GM23248 (cell line): Measurements from ENCODE around the gene KCNK5. TPM values are rescaled to one million over a fixed set of nuclear protein-coding genes. Genes with fewer than 3 reads are reported as not detected.

Experiments
- DNase-seq: peaks from one replicate; pipeline ENCODE4 v3.0.0-alpha.2; 2015
- H2AFZ ChIP-seq: fragments of 200-600 bp; sonication (generic); 2 replicates; pipeline ENCODE4 v1.6.1; 2016; ENCODE audit warnings: antibody characterized with exemption
- H3F3A ChIP-seq: fragments of 200-600 bp; sonication (generic); 2 replicates; pipeline ENCODE4 v1.6.1; 2016; ENCODE audit warnings: mild to moderate bottlenecking, antibody characterized with exemption, mixed run types; ENCODE audit not compliant: insufficient read depth
- H3K27ac ChIP-seq: fragments of 200-600 bp; sonication (generic); 2 replicates; pipeline ENCODE4 v1.5.1; 2016; ENCODE audit warnings: mild to moderate bottlenecking
- H3K27me3 ChIP-seq: fragments of 200-600 bp; sonication (generic); replicated peaks from 2 replicates; pipeline ENCODE4 v1.6.1; 2016; ENCODE audit warnings: mild to moderate bottlenecking; ENCODE audit not compliant: insufficient read depth
- H3K36me3 ChIP-seq: fragments of 200-600 bp; sonication (generic); 2 replicates; pipeline ENCODE4 v1.6.1; 2016; ENCODE audit warnings: low read depth, mild to moderate bottlenecking
- H3K4me1 ChIP-seq: fragments of 200-600 bp; sonication (generic); 2 replicates; pipeline ENCODE4 v1.6.1; 2016; ENCODE audit warnings: mild to moderate bottlenecking; ENCODE audit not compliant: insufficient read depth
- H3K4me2 ChIP-seq: fragments of 200-600 bp; sonication (generic); one replicate; pipeline ENCODE4 v1.6.1; 2016; ENCODE audit warnings: mild to moderate bottlenecking; ENCODE audit not compliant: unreplicated experiment
- H3K4me3 ChIP-seq: fragments of 200-600 bp; sonication (generic); 2 replicates; pipeline ENCODE4 v1.5.1; 2016; ENCODE audit warnings: mild to moderate bottlenecking
- H3K79me2 ChIP-seq: fragments of 200-600 bp; sonication (generic); 2 replicates; pipeline ENCODE4 v1.6.1; 2016; ENCODE audit warnings: mild to moderate bottlenecking; ENCODE audit not compliant: insufficient read depth
- H3K9ac ChIP-seq: fragments of 200-600 bp; sonication (generic); 2 replicates; pipeline ENCODE4 v1.6.1; 2016; ENCODE audit warnings: mild to moderate bottlenecking
- H3K9me2 ChIP-seq: fragments of 200-600 bp; sonication (generic); 2 replicates; pipeline ENCODE4 v1.6.1; 2016; ENCODE audit warnings: mixed run types, mild to moderate bottlenecking, moderate library complexity; ENCODE audit not compliant: insufficient read depth
- H3K9me3 ChIP-seq: fragments of 200-600 bp; sonication (generic); one replicate; pipeline ENCODE4 v1.6.1; 2017; ENCODE audit warnings: low read depth
- H4K20me1 ChIP-seq: fragments of 200-600 bp; sonication (generic); 2 replicates; pipeline ENCODE4 v1.6.0; 2016; ENCODE audit not compliant: insufficient read depth
- EZH2 ChIP-seq: fragments of 200-600 bp; sonication (generic); IDR thresholded peaks from 2 replicates; pipeline ENCODE4 v1.6.1; 2018; ENCODE audit warnings: antibody characterized with exemption, mild to moderate bottlenecking; ENCODE audit not compliant: insufficient read depth, poor library complexity, severe bottlenecking
- EZH2phosphoT487 ChIP-seq: fragments of 200-600 bp; sonication (generic); IDR thresholded peaks from 2 replicates; pipeline ENCODE4 v1.6.1; 2018; ENCODE audit warnings: antibody characterized with exemption, moderate library complexity, mild to moderate bottlenecking, low read depth; ENCODE audit not compliant: insufficient read depth
- WGBS, 2 experiments: methylation state at CpG; one replicate each; pipeline ENCODE4 v1.1.6; 2015 to 2017; ENCODE audit warnings: low lambda C conversion rate in 2 of 2, low coverage in 1 of 2; ENCODE audit errors: missing lambda C conversion rate in 2 of 2; 5-methylcytosine and 5-hydroxymethylcytosine counted together
- in situ Hi-C: fragments of 300-500 bp; cut with MboI; formaldehyde crosslinking; loops from 2 replicates; pipeline ENCODE4 v1.15.0; 2020
- polyA plus RNA-seq: library from polyadenylated mRNA; unstranded; fragments of >200 nt; fragmentation: Nextera tagmentation; extraction: Ambion mirVana; gene quantifications from 2 replicates; pipeline ENCODE4 v1.2.1, GENCODE V29; 2016
- total RNA-seq: library from RNA; depleted of rRNA; stranded (reverse); fragments of >200 nt; shearing (Covaris generic); gene quantifications from 2 replicates; pipeline ENCODE4 v1.2.3, GENCODE V29; 2014

Gene KCNK5
- total and polyA plus RNA-seq, 2 experiments from 2014 or later, result not detected

GRCh38 chr6:39240155-39240757 lies 11.0 kb upstream of the KCNK5 start:
- no peaks in the 10 kb centered on the region for H3F3A ChIP-seq
- H3K9ac ChIP-seq, result no peak overlapping the region
- no peaks in the 10 kb centered on the region for H3K9me2 ChIP-seq
- H3K27me3 ChIP-seq, result no peaks in the 10 kb centered on the region; the same call in 1 of the 2 replicates
- H3K79me2 ChIP-seq, result no peaks in the 10 kb centered on the region
- H4K20me1 ChIP-seq, result no peaks in the 10 kb centered on the region
- WGBS, 2 experiments, result 30 to 31% methylated on average over 3 of the region's 3 CpGs
- no peak for TF ChIP-seq EZH2
- TF ChIP-seq EZH2phosphoT487, result no peak
- no peak overlapping the region for H3K27ac ChIP-seq
- H3K4me1 ChIP-seq, result no peaks in the 10 kb centered on the region
- no peak overlapping the region for H3K4me2 ChIP-seq
- no peaks in the 10 kb centered on the region for H3K36me3 ChIP-seq
- DNase-seq, result peak; percentile 13
- H3K9me3 ChIP-seq, result no peaks in the 10 kb centered on the region
- H2AFZ ChIP-seq, result no peak overlapping the region
- H3K4me3 ChIP-seq, result no peak overlapping the region
- in situ Hi-C loops, result no loop called here

- Histone ChIP-seq H3K9me3 (no peaks in the 10 kb centered on the region), H3K4me3 (no peak overlapping the region), H3K4me2 (no peak overlapping the region), H3K27me3 (no peaks in the 10 kb centered on the region; the same call in 1 of the 2 replicates), H3K27ac (no peak overlapping the region), H3K79me2 (no peaks in the 10 kb centered on the region), H3K36me3 (no peaks in the 10 kb centered on the region), H3K4me1 (no peaks in the 10 kb centered on the region), H3K9ac (no peak overlapping the region), H3F3A (no peaks in the 10 kb centered on the region), H2AFZ (no peak overlapping the region), H4K20me1 (no peaks in the 10 kb centered on the region), H3K9me2 (no peaks in the 10 kb centered on the region)
- in situ Hi-C loops, result no loop called here
- WGBS, 2 experiments, result 10% methylated on average over 6 to 7 of the region's 7 CpGs
- DNase-seq, result no peak
- TF ChIP-seq EZH2phosphoT487 (no peak), EZH2 (no peak)
Measured at GRCh38 chr6:39239527-39240154, 10.4 kb upstream of the KCNK5 start.

GRCh38 chr6:39236742-39237141 lies 7.5 kb upstream of the KCNK5 start:
- in situ Hi-C loops, result no loop called here
- Histone ChIP-seq H3K9ac (no peak overlapping the region), H3K27me3 (no peaks in the 10 kb centered on the region; the same call in 1 of the 2 replicates), H3K79me2 (no peaks in the 10 kb centered on the region), H3K4me3 (no peak overlapping the region), H3K27ac (no peak overlapping the region), H3K36me3 (no peaks in the 10 kb centered on the region), H3K9me2 (no peaks in the 10 kb centered on the region), H2AFZ (no peak overlapping the region), H3K4me2 (no peak overlapping the region), H3F3A (no peaks in the 10 kb centered on the region), H3K4me1 (no peaks in the 10 kb centered on the region), H3K9me3 (no peaks in the 10 kb centered on the region), H4K20me1 (no peaks in the 10 kb centered on the region)
- WGBS, 2 experiments, result 40 to 54% methylated on average over 2 to 3 of the region's 3 CpGs
- TF ChIP-seq EZH2 (no peak), EZH2phosphoT487 (no peak)
- DNase-seq, result no peak

- Histone ChIP-seq H3K27me3 (peaks cover 10% of the 10 kb centered on the region), H2AFZ (no peak overlapping the region), H3K9me2 (no peaks in the 10 kb centered on the region), H3K9ac (no peak overlapping the region), H3K36me3 (no peaks in the 10 kb centered on the region), H4K20me1 (no peaks in the 10 kb centered on the region), H3K4me2 (no peak overlapping the region), H3K9me3 (no peaks in the 10 kb centered on the region), H3K79me2 (no peaks in the 10 kb centered on the region), H3K4me3 (no peak overlapping the region), H3K27ac (no peak overlapping the region), H3F3A (no peaks in the 10 kb centered on the region), H3K4me1 (no peaks in the 10 kb centered on the region)
- DNase-seq, result no peak
- in situ Hi-C loops, result no loop called here
- TF ChIP-seq EZH2phosphoT487, result no peak
- TF ChIP-seq EZH2, result no peak
- 59 to 63% methylated on average over 8 of the region's 8 CpGs for WGBS, 2 experiments
Measured at GRCh38 chr6:39233333-39233732, 4.1 kb upstream of the KCNK5 start.
